ENCODE results near the gene TLN1. TPM values are rescaled to one million over a fixed set of nuclear protein-coding genes. Genes with fewer than 3 reads are reported as not detected.

Gene TLN1
- total and polyA plus RNA-seq, 2 experiments from 2014 or later = 198 to 527 TPM

- Histone ChIP-seq H3K27ac (no peak overlapping the region), H3K4me2 (ENCODE audit: unreplicated experiment) (no peak overlapping the region), H3K4me1 (ENCODE audit: insufficient read depth) (peaks cover 10% of the 10 kb centered on the region; the same call in 1 of the 2 replicates), H3K27me3 (replicated peaks; ENCODE audit: insufficient read depth) (no peaks in the 10 kb centered on the region), H3K4me3 (no peak overlapping the region), H3K9me3 (ENCODE audit: low read depth) (no peaks in the 10 kb centered on the region), H3K79me2 (ENCODE audit: insufficient read depth) (peaks cover 18% of the 10 kb centered on the region; the same call in 1 of the 2 replicates), H3K9ac (no peak overlapping the region), H3F3A (ENCODE audit: insufficient read depth) (peaks cover 32% of the 10 kb centered on the region), H2AFZ (no peak overlapping the region), H3K9me2 (ENCODE audit: insufficient read depth) (no peaks in the 10 kb centered on the region), H4K20me1 (ENCODE audit: insufficient read depth) (no peaks in the 10 kb centered on the region), H3K36me3 (ENCODE audit: low read depth) (peaks cover 5% of the 10 kb centered on the region; the same call in 1 of the 2 replicates)
- 95 to 96% methylated on average over 7 of the region's 7 CpGs for WGBS, 2 experiments (ENCODE audit: low coverage in 1 of 2, low lambda C conversion rate in 2 of 2, missing lambda C conversion rate in 2 of 2)
- DNase-seq = no peak
- in situ Hi-C loops (cut with MboI) = no loop called here
- TF ChIP-seq EZH2phosphoT487 (IDR thresholded peaks at IDR 0.05; ENCODE audit: insufficient read depth, low read depth) (no peak), EZH2 (IDR thresholded peaks at IDR 0.05; ENCODE audit: insufficient read depth, poor library complexity, severe bottlenecking) (no peak)
Observed at GRCh38 chr9:35662437-35662836, 69.6 kb downstream of the TLN1 start.

- in situ Hi-C loops (cut with MboI) = no loop called here
- Histone ChIP-seq H3K27me3 (replicated peaks; ENCODE audit: insufficient read depth) (no peaks in the 10 kb centered on the region), H3K27ac (peak overlapping the region; percentile 3; the same call in 1 of the 2 replicates), H3K79me2 (ENCODE audit: insufficient read depth) (peaks cover 18% of the 10 kb centered on the region; the same call in 1 of the 2 replicates), H2AFZ (no peak overlapping the region), H3F3A (ENCODE audit: insufficient read depth) (peaks cover 32% of the 10 kb centered on the region), H3K4me3 (no peak overlapping the region), H4K20me1 (ENCODE audit: insufficient read depth) (no peaks in the 10 kb centered on the region), H3K4me1 (ENCODE audit: insufficient read depth) (peaks cover 15% of the 10 kb centered on the region), H3K4me2 (ENCODE audit: unreplicated experiment) (no peak overlapping the region), H3K9me2 (ENCODE audit: insufficient read depth) (no peaks in the 10 kb centered on the region), H3K9ac (no peak overlapping the region), H3K36me3 (ENCODE audit: low read depth) (peaks cover 5% of the 10 kb centered on the region; the same call in 1 of the 2 replicates), H3K9me3 (ENCODE audit: low read depth) (no peaks in the 10 kb centered on the region)
- TF ChIP-seq EZH2phosphoT487 (IDR thresholded peaks at IDR 0.05; ENCODE audit: insufficient read depth, low read depth) (no peak), EZH2 (IDR thresholded peaks at IDR 0.05; ENCODE audit: insufficient read depth, poor library complexity, severe bottlenecking) (no peak)
- DNase-seq = no peak
- WGBS, 2 experiments (ENCODE audit: low coverage in 1 of 2, low lambda C conversion rate in 2 of 2, missing lambda C conversion rate in 2 of 2) = 79 to 81% methylated on average over 3 of the region's 3 CpGs
Observed at GRCh38 chr9:35661756-35662350, 70.1 kb downstream of the TLN1 start.

GRCh38 chr9:35660966-35661415, 71.0 kb downstream of the TLN1 start:
- H3K27ac ChIP-seq = no peak overlapping the region
- H3F3A ChIP-seq (ENCODE audit: insufficient read depth) = peaks cover 32% of the 10 kb centered on the region
- no peak overlapping the region for H3K9ac ChIP-seq
- no peak overlapping the region for H3K4me3 ChIP-seq
- H3K4me2 ChIP-seq (ENCODE audit: unreplicated experiment) = no peak overlapping the region
- H3K36me3 ChIP-seq (ENCODE audit: low read depth) = peaks cover 5% of the 10 kb centered on the region; the same call in 1 of the 2 replicates
- no peaks in the 10 kb centered on the region for H3K27me3 ChIP-seq (replicated peaks; ENCODE audit: insufficient read depth)
- peaks cover 18% of the 10 kb centered on the region; the same call in 1 of the 2 replicates for H3K79me2 ChIP-seq (ENCODE audit: insufficient read depth)
- WGBS, 2 experiments (ENCODE audit: low coverage in 1 of 2, low lambda C conversion rate in 2 of 2, missing lambda C conversion rate in 2 of 2) = 60 to 63% methylated on average over 9 of the region's 9 CpGs
- no peaks in the 10 kb centered on the region for H3K9me3 ChIP-seq (ENCODE audit: low read depth)
- no peak overlapping the region for H2AFZ ChIP-seq
- in situ Hi-C loops (cut with MboI) = no loop called here
- peak; percentile 53 for DNase-seq
- H4K20me1 ChIP-seq (ENCODE audit: insufficient read depth) = no peaks in the 10 kb centered on the region
- H3K9me2 ChIP-seq (ENCODE audit: insufficient read depth) = no peaks in the 10 kb centered on the region
- no peak for TF ChIP-seq EZH2phosphoT487 (IDR thresholded peaks at IDR 0.05; ENCODE audit: insufficient read depth, low read depth)
- no peak for TF ChIP-seq EZH2 (IDR thresholded peaks at IDR 0.05; ENCODE audit: insufficient read depth, poor library complexity, severe bottlenecking)
- peaks cover 18% of the 10 kb centered on the region for H3K4me1 ChIP-seq (ENCODE audit: insufficient read depth)

GRCh38 chr9:35659340-35659739, 72.7 kb downstream of the TLN1 start:
- Histone ChIP-seq H3K4me2 (ENCODE audit: unreplicated experiment) (peak overlapping the region; percentile 97), H3F3A (ENCODE audit: insufficient read depth) (peaks cover 30% of the 10 kb centered on the region), H3K79me2 (ENCODE audit: insufficient read depth) (peaks cover 18% of the 10 kb centered on the region; the same call in 1 of the 2 replicates), H3K36me3 (ENCODE audit: low read depth) (peaks cover 5% of the 10 kb centered on the region; the same call in 1 of the 2 replicates), H3K27ac (peak overlapping the region; percentile 98), H3K9ac (peak overlapping the region; percentile 89), H4K20me1 (ENCODE audit: insufficient read depth) (no peaks in the 10 kb centered on the region), H3K27me3 (replicated peaks; ENCODE audit: insufficient read depth) (no peaks in the 10 kb centered on the region), H3K9me3 (ENCODE audit: low read depth) (no peaks in the 10 kb centered on the region), H3K4me1 (ENCODE audit: insufficient read depth) (peaks cover 18% of the 10 kb centered on the region), H3K9me2 (ENCODE audit: insufficient read depth) (no peaks in the 10 kb centered on the region), H2AFZ (no peak overlapping the region), H3K4me3 (peak overlapping the region; percentile 90)
- peak; percentile 80 for DNase-seq
- WGBS, 2 experiments (ENCODE audit: low coverage in 1 of 2, low lambda C conversion rate in 2 of 2, missing lambda C conversion rate in 2 of 2) = 17 to 25% methylated on average over 3 of the region's 3 CpGs
- no peak for TF ChIP-seq EZH2phosphoT487 (IDR thresholded peaks at IDR 0.05; ENCODE audit: insufficient read depth, low read depth)
- TF ChIP-seq EZH2 (IDR thresholded peaks at IDR 0.05; ENCODE audit: insufficient read depth, poor library complexity, severe bottlenecking) = no peak
- in situ Hi-C loops (cut with MboI) = no loop called here
